HG02885 (cell line): ENCODE data around the gene ABTB2.
"Not testable (repeated sequence)": the region's sequence is repeated elsewhere in the genome, so short reads cannot be mapped to it uniquely, and the experiment has no call there.

Source experiments
- ATAC-seq: cut with Tn5 transposase; IDR thresholded peaks from one replicate; pipeline ENCODE4 v1.9.1; 2021; ENCODE audit warnings: mild to moderate bottlenecking; ENCODE audit not compliant: unreplicated experiment, poor library complexity

Gene ABTB2

DNA sequence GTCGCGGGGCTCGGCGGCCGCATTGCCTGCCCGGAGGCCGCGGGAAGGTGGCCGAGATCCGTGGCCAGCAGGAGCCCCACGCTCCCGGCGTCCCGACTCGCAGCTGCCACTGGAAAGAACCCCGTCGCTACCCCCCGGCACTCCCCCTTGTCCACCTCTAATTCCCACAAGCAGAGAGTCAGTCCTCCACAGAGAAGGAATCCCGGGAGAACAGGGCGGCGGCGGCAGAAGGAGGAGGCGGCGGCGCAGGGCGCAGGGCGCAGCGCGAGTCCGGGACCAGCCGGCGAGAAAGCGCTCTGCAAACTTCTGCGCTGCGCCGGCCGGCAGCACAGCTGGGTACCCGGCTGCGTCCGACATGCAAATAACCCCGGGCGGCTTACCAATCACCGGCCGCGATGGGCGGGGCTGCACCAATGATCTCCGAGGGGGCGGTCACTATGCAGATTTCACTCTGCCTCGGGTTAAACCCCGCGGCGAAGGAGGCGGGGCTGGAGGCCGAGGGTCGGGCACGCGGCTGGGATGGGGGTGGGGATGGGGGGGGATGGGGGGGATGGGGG lies at the start of gene ABTB2:
Gene ABTB2 (minus strand): TSS at position 310 of the 557 bp plus-strand sequence.
- peak; percentile 90 for ATAC-seq

DNA sequence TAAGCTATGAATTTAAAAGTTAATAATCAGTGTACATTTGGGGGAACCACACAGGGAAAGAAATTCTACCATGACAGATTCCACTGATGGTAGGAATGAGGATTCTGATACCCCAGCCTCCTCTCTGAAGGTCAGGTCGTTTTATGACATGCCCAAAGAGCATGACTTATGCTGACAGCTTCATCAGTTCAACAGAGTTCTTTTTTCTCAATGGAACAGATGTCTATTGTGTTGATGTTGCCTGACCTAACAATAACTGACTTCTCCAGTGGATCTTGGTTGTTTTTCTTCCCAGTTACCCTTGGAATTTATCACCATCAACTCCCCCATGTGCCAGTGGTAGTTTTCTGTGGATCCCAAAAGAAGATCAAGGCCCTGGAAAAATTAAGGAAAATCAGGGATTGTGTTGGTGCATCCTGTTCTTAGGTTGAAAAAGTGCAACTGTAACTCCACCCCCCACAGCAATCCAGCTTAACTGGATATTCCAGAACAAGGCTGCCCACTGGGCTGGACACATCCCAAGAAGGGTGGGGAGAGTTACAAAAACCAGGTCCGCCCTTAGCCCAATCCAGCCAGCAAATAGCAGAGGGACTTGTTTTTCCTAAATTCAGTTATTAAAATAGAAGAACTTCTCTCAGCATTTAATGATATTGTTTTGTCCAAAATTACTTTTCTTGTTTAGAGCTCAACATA lies 49.5 kb upstream of the ABTB2 start:
- ATAC-seq: no peak

DNA sequence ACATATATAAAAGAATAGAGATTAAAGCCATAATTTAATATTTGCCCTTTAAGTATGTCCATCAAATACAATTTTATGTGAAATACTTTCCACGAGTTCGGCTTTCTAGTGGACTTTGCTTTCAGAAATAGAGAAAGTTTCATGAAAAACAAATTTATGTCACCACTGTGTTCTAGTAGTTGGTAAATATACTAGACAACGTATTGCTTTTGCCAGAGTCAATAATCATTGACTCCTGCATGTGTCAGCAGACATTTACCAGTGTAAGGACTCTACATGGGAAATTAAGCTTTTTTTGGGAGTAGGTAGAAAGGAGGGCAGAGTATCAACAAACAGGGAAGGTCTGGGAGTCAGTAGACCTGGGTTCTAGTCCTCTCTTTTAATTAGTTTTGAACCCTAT lies 48.6 kb upstream of the ABTB2 start:
- ATAC-seq: no peak

DNA sequence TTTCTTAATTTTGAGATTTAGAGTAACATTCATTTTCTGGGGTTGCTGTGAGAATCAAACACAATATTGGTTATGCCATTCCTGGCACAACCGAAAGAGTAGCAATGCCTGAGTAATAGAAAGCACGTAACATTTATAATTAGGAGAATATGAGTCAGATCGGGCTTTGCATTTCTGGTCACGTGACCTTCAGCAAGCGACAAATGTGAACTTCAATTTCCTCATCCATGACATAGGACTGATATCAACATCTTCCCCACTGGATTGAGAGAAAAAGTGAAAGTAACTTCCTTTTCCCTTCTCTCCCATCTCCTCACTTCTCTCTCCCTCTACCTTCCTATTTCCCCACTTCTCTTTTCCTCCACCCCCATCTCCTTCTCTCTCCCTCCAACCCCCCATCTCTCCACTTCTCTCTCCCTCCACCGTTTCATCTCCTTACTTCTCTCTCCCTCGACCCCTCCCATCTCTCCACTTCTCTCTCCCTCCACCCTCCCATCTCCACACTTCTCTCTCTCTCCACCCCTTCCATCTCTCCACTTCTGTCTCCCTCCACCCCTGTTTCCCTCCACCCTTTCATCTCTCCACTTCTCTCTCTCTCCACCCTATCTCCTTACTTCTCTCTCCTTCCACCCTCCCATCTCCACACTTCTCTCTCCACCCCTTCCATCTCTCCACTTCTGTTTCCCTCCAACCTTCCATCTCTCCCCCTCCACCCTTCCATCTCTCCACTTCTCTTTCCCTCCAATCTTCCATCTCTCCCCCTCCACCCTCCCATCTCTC lies 47.5 kb upstream of the ABTB2 start:
- peak; percentile 63 for ATAC-seq

DNA sequence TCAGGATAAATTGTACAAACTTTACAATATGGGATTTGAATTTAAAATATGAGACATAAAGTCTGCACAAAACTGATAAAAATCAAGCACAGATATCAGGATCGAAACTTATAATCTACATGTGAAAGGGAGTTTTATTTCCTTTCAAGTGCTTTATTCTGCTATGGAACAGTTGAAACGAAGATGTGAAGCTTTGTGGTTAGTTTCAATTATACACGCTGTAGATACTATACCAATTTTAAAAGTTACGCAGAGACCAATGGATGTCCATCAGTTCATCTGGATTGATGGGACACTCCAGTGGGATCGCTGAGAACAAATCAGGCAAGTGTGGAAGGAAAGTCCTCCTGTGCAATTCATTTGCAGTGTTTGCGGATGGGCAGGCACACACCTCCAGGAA lies 46.5 kb upstream of the ABTB2 start:
- ATAC-seq: no peak

DNA sequence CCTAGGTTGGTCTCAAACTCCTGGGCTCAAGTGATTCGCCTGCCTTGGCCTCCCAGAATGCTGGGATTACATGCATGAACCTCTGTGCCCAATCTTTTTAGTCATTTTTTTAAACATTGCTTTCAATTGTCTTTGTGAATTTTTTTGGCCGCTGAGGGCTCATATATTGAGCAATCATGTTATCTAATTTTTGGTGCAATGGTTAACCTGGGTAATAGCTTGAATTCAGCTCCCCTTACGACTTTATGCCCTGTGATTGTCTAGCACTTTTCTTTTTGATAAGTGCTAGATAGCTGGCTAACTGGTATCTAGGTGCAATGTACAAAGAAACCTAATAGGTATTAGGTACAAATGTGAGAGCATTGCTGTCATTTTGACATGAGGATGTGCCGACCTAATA lies 45.6 kb upstream of the ABTB2 start:
- no peak for ATAC-seq

DNA sequence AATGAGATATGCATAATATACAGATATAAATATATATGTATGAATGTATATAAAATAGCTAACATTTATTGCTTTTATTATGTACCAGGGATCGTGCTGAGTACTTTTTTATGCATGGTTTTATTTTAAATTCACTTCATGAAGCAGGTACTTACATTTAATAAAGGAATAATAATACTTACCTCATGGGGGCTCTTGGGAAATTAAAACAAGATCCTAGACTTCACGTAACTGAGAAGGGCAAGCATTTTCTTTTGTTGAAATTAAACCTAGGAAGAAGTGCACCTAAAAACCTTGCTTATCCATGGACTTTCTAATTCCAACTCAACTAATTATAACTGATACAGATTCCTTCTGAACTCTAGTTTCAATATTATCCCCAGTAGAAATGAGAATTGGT lies 40.0 kb upstream of the ABTB2 start:
- ATAC-seq: no peak

DNA sequence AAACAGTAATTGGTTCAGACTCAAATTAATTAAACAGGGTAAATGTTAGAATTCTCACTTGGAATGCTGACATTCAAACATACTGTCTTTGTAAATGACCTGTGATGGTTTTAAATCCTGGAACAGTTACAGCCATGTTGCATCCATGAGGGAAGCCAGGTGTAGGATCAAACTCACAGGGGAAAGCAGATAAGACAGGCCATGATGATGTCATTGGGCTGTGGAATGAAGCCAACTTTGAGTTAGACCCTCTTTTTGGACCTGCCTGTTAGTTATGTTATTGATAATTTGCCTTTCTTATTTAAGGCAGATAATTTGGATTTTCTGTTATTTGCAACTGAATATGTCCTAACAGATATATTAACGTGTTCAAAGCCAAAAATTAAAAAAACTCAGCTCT lies 39.3 kb upstream of the ABTB2 start:
- no peak for ATAC-seq

DNA sequence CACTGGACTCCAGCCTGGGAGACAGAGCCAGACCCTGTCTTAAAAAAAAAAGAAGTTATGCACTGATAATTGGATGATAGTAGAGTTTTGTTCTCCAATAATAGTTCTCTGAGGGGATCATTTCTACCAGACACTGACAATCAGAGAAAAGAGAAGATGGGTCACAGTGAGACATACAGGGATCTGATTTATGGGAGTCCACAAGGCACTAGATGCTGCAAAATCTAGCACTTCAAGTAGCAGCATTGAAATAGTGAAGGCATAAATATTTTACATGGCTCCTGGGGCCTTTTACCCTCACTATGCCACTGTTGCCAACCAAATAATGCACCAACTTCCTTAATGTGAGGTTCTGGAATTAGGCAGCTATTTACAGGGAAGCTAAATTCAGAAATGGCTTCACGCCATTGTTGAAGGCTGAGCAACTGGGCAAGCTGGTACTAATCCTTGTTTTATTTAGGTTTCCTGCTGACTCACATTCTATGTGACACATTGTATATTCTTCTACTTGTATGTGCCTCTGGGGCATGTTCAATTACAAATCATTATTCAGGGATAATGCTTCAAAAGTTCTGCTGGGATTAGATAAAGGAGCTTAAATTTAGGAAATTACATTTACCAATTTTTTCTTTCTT lies 38.2 kb upstream of the ABTB2 start:
- ATAC-seq: no peak

DNA sequence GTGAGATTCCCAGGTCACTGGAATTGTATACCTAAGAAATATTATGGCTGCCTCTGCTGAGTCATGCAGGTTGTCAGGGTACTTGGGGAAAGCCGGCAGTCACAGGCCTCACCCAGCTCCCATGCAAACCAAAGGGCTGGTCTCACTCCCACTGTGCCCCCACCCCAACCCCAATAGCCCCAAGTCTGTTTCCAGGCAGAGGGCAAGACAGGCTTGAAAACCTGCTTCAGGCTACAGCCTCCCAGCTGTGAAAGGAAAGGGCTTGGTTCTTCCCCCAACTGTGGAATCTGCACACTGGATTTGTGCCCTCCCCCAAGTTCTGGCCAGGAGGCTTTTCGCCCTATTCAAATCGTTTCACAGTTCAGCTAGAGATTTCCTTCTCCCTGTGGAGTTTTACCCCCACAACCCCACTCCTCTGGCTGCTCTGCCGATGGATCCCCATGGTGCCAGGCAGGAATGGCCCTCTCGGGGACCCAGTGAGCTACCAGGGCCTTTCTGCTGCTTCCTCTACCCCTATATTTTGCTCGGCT lies 37.0 kb upstream of the ABTB2 start:
- ATAC-seq: no peak

DNA sequence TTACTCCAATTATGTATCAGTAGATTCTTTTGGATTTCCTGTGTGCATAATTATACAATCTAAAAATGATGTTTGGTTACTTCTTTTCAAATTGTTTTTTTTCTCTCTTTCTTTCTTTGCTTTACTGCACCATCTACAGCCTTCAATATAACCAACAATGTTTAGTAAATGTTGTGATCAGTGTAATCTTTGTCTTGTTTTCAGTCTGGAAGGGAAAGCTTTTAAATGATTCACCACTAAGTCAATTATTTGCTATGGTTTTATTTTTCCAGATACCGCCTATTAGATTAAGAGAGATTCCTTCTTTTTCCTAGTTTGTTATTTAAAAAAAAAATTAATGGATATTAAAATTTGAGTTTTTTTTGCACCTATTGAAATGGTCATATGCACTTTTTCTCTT lies 29.8 kb upstream of the ABTB2 start:
- no peak for ATAC-seq

DNA sequence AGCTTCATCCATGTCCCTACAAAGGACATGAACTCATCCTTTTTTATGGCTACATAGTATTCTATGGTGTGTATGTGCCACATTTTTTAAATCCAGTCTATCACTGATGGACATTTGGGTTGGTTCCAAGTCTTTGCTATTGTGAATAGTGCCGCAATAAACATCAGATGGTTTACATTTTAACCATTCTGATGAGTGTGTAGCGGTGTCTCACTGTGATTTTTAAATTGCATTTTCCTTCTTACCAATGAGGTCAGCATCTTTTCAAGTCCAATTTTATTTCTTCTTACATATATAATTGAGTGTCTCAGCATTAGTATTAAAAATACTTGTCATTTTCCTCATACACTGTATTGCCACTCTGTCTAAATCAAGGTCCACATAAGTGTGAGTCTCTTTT lies 28.5 kb upstream of the ABTB2 start:
- not testable (repeated sequence) for ATAC-seq

DNA sequence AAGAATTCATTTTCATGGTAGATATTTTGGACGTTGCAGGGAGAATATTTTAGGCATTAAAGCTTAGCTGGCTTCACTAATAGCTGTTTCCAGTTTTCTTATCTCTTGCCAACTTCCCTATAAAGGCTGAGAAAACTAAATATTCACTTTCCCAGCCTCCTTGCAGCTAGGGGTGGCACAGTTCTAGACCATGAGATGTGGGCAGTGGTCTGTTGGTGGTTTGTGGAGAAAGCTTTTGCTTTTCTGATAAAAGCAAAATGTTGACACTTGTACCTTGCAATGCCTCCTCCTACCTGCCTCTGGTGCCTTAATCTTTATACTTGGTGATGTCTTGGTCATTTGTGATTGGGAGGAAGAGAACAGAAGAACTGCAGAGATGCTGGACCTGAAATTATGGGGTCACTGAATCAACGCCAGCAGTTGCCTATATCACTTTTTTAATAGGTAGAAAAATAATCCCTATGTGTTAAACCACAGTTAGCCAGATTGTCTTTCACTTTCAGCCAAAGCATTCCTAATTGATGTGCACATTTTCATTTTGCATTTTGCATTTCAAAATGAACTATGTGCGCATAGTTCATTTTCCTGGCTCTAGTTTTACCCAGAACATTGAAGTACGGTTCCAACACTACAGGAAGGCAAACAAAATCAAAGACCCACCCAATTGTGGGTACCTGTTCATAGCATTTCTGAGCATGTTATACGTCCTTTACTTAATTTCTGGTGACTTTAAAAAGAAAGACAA lies 24.9 kb upstream of the ABTB2 start:
- no peak for ATAC-seq

DNA sequence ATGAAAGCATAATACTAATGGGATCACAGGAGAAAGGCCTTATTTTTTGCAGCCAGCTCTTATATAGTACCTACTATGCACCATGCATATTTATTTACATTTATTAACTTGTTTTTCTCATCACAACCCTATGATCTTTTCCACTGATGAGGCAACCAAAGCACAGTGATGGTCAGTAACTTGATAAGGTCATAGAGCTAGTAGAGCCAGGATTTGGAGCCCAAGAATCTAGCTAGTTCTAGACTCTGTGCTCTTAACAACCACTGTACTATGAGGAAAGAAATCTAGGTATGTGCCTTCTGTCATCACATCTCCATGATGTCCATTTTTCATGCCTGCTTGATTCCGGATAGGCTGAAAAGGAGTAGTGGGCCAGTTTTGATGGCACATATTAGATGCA lies 24.0 kb upstream of the ABTB2 start:
- ATAC-seq: no peak

DNA sequence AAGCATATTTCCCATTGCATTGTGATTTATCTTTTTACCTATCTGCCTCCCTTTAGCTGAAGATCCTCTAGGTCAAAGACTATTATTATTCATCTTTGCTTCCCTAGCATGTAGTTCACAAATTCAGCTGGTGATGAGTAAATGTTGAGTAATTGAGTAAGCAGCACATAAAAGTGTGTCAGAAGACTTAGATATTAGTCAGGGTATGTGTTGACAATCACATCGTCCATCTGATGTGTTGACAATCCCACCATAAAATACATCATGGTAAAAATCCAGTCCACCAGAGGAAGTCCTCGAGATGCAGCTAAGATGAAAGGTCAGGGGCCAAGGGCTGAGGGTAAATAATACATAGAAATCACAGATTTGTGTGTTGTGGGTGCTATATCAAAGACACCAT lies 22.9 kb upstream of the ABTB2 start:
- no peak for ATAC-seq

DNA sequence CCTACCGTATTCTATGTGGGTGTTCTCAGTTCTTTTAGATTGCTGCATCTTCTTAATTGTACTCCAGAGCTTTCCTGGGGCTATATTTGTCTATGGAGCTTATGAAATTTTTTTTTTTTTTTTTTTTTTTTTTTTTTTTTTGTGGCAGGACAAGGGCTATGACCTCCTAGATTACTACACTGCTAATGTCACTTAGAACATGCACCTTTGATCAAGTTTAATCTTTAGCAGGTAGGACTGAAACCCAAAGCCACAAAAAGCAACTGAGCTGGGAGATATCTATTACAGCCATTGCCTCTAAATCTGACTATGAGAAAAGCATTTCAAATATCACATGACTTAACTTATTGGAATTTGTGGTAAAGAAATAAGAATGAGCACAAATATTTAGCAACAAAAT lies 21.7 kb upstream of the ABTB2 start:
- no peak for ATAC-seq

DNA sequence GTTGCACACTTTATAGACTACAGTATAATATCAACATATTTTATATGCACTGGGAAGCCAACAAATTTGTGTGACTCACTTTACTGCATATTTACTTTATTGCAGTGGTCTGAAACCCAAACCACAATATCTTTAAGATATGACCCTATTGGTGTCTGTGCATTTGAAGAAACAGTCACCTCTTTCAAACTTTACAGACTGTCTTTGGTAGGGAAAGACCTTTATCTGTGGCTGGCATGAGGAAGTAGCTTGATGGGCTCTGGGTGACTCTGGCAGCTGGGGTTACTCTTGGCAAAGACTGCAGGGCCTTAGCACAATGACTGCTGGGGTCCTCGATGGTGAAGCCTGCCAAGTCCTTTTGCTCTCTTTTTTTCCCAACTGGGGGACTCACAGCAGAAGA lies 21.3 kb upstream of the ABTB2 start:
- ATAC-seq: no peak

DNA sequence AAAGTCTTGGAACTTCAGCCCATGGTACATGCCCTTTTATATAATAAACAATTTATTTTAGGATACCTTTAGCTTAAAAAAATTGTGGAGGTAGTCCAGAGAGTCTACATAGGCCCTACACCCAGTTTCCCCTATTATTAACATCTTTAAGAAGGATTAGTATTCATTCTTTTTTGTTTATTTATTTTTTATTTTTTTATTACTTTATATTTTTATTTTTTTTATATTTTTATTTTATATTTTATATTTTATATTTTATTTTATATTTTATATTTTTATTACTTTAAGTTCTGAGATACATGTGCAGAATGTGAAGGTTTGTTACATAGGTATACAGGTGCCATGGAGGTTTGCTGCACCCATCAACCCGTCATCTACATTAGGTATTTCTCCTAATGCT lies 15.9 kb upstream of the ABTB2 start:
- no peak for ATAC-seq

DNA sequence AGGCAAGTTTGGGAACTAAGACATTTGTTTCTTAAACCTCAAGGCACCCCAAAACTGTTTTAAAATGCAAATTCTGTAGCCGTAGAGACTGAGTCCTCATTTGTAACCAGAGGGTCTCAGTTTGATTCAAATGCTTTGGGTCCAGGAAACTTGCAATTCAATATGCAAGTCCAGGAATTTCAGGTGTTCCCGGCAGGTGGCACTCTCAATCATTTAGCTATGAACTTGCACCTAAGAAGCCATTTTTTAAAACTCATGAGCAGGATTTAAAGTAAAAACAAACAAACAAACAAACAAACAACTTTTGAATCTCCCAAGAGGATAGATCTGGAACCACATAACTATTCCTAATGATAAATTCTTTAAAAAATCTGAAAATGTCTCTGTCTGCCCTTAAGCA lies 8.7 kb upstream of the ABTB2 start:
- ATAC-seq: no peak

DNA sequence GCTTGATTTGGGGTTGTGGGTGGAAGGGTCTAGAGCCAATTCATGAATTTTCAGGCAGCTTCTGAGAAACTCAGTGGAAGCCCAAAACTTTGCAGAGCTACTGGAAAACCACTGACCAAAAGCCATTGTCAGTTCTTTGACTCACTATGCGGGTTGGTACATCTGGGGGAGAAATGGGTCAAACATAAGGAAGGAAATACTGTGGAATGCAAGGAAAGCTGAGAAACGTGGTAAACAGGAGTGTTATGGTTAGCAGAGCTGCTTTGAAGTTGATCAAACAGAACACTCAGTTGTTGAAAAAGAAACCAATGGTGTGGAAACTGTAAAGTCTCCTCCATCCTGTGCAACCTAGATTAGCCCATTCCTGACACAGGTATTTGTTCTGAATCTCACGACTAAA lies 6.3 kb upstream of the ABTB2 start:
- no peak for ATAC-seq
